Liver (tissue), 9 donors: ENCODE results near the gene COL12A1. TPM values are rescaled to one million over a fixed set of nuclear protein-coding genes. Genes with fewer than 3 reads are reported as not detected.

Experiments
- DNase-seq: peaks from one replicate; pipeline ENCODE4 v3.0.0-alpha.2; 2017; ENCODE audit warnings: low spot score
- H3K27ac ChIP-seq, 2 donors: one replicate each; pipeline ENCODE4 v1.7.0; 2013; ENCODE audit warnings: inconsistent platforms in 2 of 2, low read length in 2 of 2, control low read depth in 1 of 2, low read depth in 1 of 2, mild to moderate bottlenecking in 1 of 2
- H3K27me3 ChIP-seq, 4 donors: one replicate each; pipeline versions ENCODE4 v1.6.1 to v1.7.0; 2013; ENCODE audit warnings: low read length in 3 of 4, inconsistent platforms in 1 of 4, mild to moderate bottlenecking in 1 of 4, moderate library complexity in 1 of 4; ENCODE audit not compliant: control insufficient read depth in 4 of 4, insufficient read depth in 4 of 4
- H3K36me3 ChIP-seq, 4 donors: one replicate each; pipeline versions ENCODE4 v1.6.1 to v1.7.0; 2013; ENCODE audit warnings: low read length in 3 of 4, mild to moderate bottlenecking in 3 of 4, low read depth in 1 of 4, moderate library complexity in 1 of 4; ENCODE audit not compliant: control insufficient read depth in 4 of 4, insufficient read depth in 3 of 4
- H3K4me1 ChIP-seq, 4 donors: one replicate each; pipeline versions ENCODE4 v1.6.1 to v1.7.0; 2013; ENCODE audit warnings: low read length in 3 of 4, mild to moderate bottlenecking in 3 of 4, moderate library complexity in 1 of 4; ENCODE audit not compliant: control insufficient read depth in 4 of 4, insufficient read depth in 4 of 4
- H3K4me3 ChIP-seq, 3 donors: one replicate each; pipeline versions ENCODE4 v1.6.1 to v1.7.0; 2013; ENCODE audit warnings: low read length in 3 of 3, control low read depth in 1 of 3, low read depth in 1 of 3, mild to moderate bottlenecking in 1 of 3
- H3K9ac ChIP-seq, 2 donors: one replicate each; pipeline ENCODE4 v1.7.0; 2013; ENCODE audit warnings: low read length in 2 of 2, mild to moderate bottlenecking in 2 of 2, moderate library complexity in 2 of 2, control low read depth in 1 of 2, low read depth in 1 of 2
- H3K9me3 ChIP-seq, 4 donors: one replicate each; pipeline versions ENCODE4 v1.6.1 to v1.7.0; 2013; ENCODE audit warnings: low read length in 3 of 4; ENCODE audit not compliant: control insufficient read depth in 4 of 4
- CTCF ChIP-seq: fragments of 150-350 bp; IDR thresholded peaks from 2 replicates; pipeline ENCODE4 v1.5.1; 2017; ENCODE audit warnings: improper control_type of control experiment, low read depth, low read length; ENCODE audit not compliant: missing input control
- FOXA1 ChIP-seq: IDR thresholded peaks from 2 replicates; pipeline ENCODE4 v1.6.1; 2016; ENCODE audit warnings: antibody characterized with exemption
- FOXA2 ChIP-seq: IDR thresholded peaks from 2 replicates; pipeline ENCODE4 v1.6.1; 2016; ENCODE audit warnings: antibody characterized with exemption
- GABPA ChIP-seq, 2 donors: IDR thresholded peaks in 1 of 2; conservative IDR thresholded peaks in 1 of 2; 2 replicates each; pipeline ENCODE4 v1.6.1; 2016; ENCODE audit warnings: antibody characterized with exemption in 2 of 2, mild to moderate bottlenecking in 1 of 2, moderate library complexity in 1 of 2
- HNF4G ChIP-seq: IDR thresholded peaks from 2 replicates; pipeline ENCODE4 v1.6.1; 2016; ENCODE audit warnings: antibody characterized with exemption
- JUND ChIP-seq, 2 donors: IDR thresholded peaks; 2 replicates each; pipeline ENCODE4 v1.6.1; 2016; ENCODE audit warnings: antibody characterized with exemption in 2 of 2
- MAX ChIP-seq: IDR thresholded peaks from 2 replicates; pipeline ENCODE4 v1.6.1; 2016; ENCODE audit warnings: antibody characterized with exemption
- NR2F2 ChIP-seq: IDR thresholded peaks from 2 replicates; pipeline ENCODE4 v1.6.1; 2016; ENCODE audit warnings: antibody characterized with exemption
- REST ChIP-seq: IDR thresholded peaks from 2 replicates; pipeline ENCODE4 v1.6.1; 2016; ENCODE audit warnings: antibody characterized with exemption, mild to moderate bottlenecking
- RXRA ChIP-seq, 2 donors: IDR thresholded peaks; 2 replicates each; pipeline ENCODE4 v1.6.1; 2017 to 2018; ENCODE audit warnings: antibody characterized with exemption in 2 of 2, mild to moderate bottlenecking in 1 of 2
- TAF1 ChIP-seq: conservative IDR thresholded peaks from 2 replicates; pipeline ENCODE4 v1.6.1; 2016; ENCODE audit warnings: antibody characterized with exemption, mild to moderate bottlenecking
- YY1 ChIP-seq: IDR thresholded peaks from 2 replicates; pipeline ENCODE4 v1.6.1; 2016; ENCODE audit warnings: antibody characterized with exemption, mild to moderate bottlenecking
- ZBTB33 ChIP-seq: IDR thresholded peaks from 2 replicates; pipeline ENCODE4 v1.6.1; 2016; ENCODE audit warnings: antibody characterized with exemption
- WGBS: extraction: QIAGEN DNeasy Blood & Tissue Kit; methylation state at CpG from one replicate; pipeline ENCODE4 v1.1.7; 2013; 5-methylcytosine and 5-hydroxymethylcytosine counted together
- polyA plus RNA-seq, 2 donors: library from polyadenylated mRNA; stranded (reverse) in 1 of 2; unstranded in 1 of 2; fragments of 200-250 nt in 1 of 2; fragments of >200 nt in 1 of 2; fragmentation: Nextera tagmentation in 1 of 2; extraction: Ambion mirVana in 1 of 2; gene quantifications; one replicate each; pipeline versions ENCODE4 v1.2.1 to v1.2.3, GENCODE V29; 2013 to 2015
- total RNA-seq, 2 donors: library from RNA; depleted of rRNA; stranded (reverse); fragments of >200 nt; gene quantifications; one replicate each; pipeline ENCODE4 v1.2.3, GENCODE V29; 2014
- donor health status: healthy.
- donor health status: healthy.
- donor health status: healthy.
- donor health status: healthy.
- donor health status: healthy.

COL12A1 gene
- total and polyA plus RNA-seq, 4 donors = 0.15 to 5.1 (median 1.8) TPM

- no peaks in the 10 kb centered on the region for H3K36me3 ChIP-seq
- TF ChIP-seq JUND (IDR thresholded peaks at IDR 0.05) = no peak
- TF ChIP-seq GABPA (IDR thresholded peaks at IDR 0.05 in 1 of 2, conservative IDR thresholded peaks at IDR 0.05 in 1 of 2) = peak in 1 of 2 donors; percentile 16
- no peak for TF ChIP-seq CTCF
- TF ChIP-seq FOXA1 = no peak
- TF ChIP-seq RXRA (IDR thresholded peaks at IDR 0.05) = peak in 1 of 2 donors; percentile 27
- TF ChIP-seq ZBTB33 = peak; percentile 18
- TF ChIP-seq MAX = peak; percentile 13
- TF ChIP-seq FOXA2 = peak; percentile 19
- peak; percentile 11 for TF ChIP-seq REST
- peak; percentile 65 for TF ChIP-seq YY1
- no peak for TF ChIP-seq TAF1
- peak; percentile 53 for DNase-seq
- H3K27ac ChIP-seq = peak overlapping the region; percentile 40 to 75
- no peaks in the 10 kb centered on the region for H3K9me3 ChIP-seq
- peaks cover 0 to 16% (median 10%) of the 10 kb centered on the region in 4 donors for H3K4me1 ChIP-seq
- 6% methylated on average over 33 of the region's 33 CpGs for WGBS
- peak overlapping the region in 1 of 2 donors; percentile 36 for H3K9ac ChIP-seq
- H3K27me3 ChIP-seq = peaks cover 0 to 7% (median 0%) of the 10 kb centered on the region in 4 donors
- H3K4me3 ChIP-seq = peak overlapping the region; percentile 37 to 60 (median 45)
These were observed 120.9 kb downstream of the COL12A1 start for GRCh38 chr6:75084872-75085381.

- Histone ChIP-seq H3K4me1 (peaks cover 0 to 16% (median 10%) of the 10 kb centered on the region in 4 donors), H3K27me3 (peaks cover 0 to 7% (median 0%) of the 10 kb centered on the region in 4 donors), H3K36me3 (no peaks in the 10 kb centered on the region), H3K9ac (no peak overlapping the region), H3K9me3 (no peaks in the 10 kb centered on the region), H3K4me3 (no peak overlapping the region), H3K27ac (no peak overlapping the region)
- no peak for DNase-seq
- WGBS = 89% methylated on average over 4 of the region's 4 CpGs
- TF ChIP-seq JUND (IDR thresholded peaks at IDR 0.05) = no peak
- no peak for TF ChIP-seq FOXA1
- TF ChIP-seq NR2F2 = no peak
- no peak for TF ChIP-seq HNF4G
- no peak for TF ChIP-seq YY1
- TF ChIP-seq MAX = no peak
- no peak for TF ChIP-seq CTCF
- no peak for TF ChIP-seq GABPA (IDR thresholded peaks at IDR 0.05 in 1 of 2, conservative IDR thresholded peaks at IDR 0.05 in 1 of 2)
- TF ChIP-seq RXRA (IDR thresholded peaks at IDR 0.05) = no peak
- TF ChIP-seq REST = no peak
- no peak for TF ChIP-seq ZBTB33
These were observed 121.8 kb downstream of the COL12A1 start for GRCh38 chr6:75084018-75084417.
